HG03108 (cell line): ENCODE measurements around the gene ELFN2.

ENCODE experiments used
- ATAC-seq: cut with Tn5 transposase; IDR thresholded peaks from one replicate; pipeline ENCODE4 v1.9.1; 2021; ENCODE audit warnings: moderate library complexity; ENCODE audit not compliant: unreplicated experiment

ELFN2 gene

DNA sequence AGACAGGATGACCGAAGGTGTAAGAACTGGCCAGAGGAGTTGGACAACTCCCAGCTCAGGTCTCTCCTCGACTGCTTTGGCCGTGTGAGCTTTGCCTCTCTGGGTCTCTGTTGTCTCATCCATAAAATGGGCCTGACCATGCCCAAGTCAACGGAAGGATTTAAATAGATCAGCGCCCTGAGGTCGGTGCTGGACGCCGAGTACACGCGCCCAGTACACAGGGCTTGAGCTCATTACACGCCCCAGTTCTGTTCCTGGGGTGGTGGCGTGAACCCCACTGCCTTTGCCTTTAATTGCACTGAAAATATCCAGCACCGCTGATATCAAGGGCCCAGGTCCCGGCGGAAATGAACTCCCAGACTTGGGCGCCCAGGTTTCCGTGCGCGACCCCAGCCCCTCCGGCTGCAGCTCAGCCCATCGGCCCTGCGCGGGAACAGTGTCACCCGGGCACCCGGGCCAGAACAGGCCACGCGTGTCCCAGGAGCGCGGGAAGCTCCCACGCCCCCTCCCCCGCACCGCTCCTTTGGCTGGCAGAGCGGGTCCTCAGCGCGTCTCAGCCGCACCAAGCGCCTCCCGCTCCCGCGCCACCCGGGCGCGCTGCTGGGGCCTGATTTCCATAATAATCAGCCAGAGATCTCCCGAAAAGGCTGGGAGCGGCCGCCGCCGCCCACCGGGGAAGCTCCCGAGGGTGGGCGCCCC lies 102.8 kb downstream of the ELFN2 start:
- no peak for ATAC-seq

DNA sequence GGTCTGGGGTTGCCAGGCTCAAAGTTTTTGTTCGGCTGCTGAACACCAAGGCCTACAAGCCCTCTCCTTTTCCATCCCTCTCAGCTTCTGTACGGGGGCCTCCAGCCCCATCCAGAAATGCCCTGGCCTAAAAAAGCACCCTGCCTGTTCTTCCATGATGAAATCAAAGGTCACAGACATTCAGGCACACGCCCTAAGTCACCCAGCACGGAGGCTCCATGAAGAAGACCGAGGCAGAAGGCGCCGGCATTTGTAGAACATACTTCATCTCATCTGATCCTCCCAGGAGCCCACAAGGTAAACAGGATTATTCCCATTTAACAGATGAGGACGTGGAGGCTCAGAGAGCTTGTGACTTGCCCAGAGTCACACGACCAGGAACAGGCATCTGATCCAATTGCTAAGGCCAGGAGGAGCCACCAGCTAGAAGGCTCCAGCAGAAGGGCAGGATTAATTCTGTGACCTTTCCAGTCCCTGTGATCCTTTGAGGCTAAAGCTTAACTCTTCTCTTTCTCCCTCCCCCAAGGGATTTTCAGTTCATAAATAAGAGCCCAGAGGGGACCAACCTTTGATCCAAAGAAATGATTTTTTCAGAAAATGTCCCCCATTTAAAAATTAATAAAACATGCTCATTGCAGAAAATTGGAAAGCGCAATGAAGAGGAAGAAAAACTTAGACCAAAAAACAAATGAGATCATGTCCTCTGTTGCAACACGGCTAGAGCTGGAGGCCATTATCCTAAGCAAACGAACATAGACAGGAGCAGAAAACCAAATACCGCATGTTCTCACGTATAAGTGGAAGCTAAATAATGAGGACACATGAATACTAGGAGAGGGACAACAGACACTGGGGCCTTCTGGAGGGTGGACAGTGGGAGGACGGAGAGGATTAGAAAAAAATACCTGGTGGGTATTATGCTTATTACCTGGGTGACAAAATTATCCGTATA lies 106.3 kb downstream of the ELFN2 start:
- ATAC-seq: no peak

DNA sequence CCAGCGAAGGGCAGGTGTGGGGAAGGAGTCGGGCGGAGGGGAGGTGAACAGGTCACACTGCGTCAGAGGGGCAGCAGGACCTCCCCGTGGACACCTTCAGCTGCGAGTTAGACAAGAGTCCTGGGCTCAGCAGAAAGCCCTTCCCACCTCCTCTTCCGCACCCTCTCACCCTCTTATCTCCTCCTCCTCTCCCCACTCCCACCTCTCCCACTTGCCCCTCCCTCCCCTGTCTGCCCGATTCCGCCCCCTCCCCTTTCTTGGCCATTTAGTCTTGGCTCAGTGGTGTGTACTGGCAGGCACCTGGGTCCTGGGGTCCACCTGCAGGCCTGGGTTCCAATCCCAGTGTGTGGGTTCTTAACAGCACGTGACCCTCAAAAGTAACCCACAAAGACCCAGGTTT lies 107.8 kb downstream of the ELFN2 start:
- ATAC-seq: no peak

DNA sequence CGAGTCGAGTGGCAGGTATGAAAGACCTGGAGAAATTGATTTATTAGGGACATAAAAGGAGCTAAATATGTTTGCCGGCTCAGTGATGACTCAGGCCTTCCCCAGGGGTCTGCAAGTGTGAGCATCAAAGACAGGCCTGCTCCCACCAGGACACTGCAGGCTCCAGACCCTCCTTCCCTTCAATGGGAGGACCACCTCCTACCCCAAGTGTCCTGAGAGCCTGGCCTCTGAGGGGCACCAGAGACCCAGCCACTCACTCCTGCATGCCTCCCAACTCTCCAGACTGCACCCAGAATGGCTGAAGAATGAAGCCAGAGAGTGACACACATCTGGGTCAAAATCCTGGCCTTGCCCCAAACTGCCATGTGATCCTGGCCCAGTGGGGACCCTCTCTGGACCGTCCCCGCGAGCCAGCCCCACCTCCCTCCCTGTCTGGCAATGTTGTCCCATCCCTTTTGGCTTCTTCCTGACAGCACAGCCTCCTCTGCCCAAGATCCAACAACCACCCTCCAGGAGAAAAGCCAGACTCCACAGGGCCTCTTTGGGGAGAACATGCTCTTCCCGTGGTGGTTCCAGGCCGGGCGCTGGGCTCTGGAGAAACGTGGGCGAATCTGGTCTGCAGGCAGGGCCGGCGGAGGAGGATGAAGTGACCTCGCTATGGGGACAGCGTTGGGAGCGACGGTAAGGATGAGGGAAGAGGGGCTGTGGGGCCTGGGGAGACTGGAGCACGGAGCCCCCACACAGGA lies 108.7 kb downstream of the ELFN2 start:
- no peak for ATAC-seq
